ENCODE data around the gene PSMC1.

- TF ChIP-seq CTCF (IDR thresholded peaks at IDR 0.05; ENCODE audit: low read length) = no peak
- no peak for TF ChIP-seq EZH2 (IDR thresholded peaks at IDR 0.05; ENCODE audit: borderline replicate concordance, low read length)
These were observed 482 bp upstream of the PSMC1 start for GRCh38 chr14:90255871-90256270.

All from OCI-LY1 (cell line).